Ovary (tissue), 9 donors: ENCODE measurements around the gene MT1H. TPM values are rescaled to one million over a fixed set of nuclear protein-coding genes. Genes with fewer than 3 reads are reported as not detected.
"Not testable (repeated sequence)": the region's sequence is repeated elsewhere in the genome, so short reads cannot be mapped to it uniquely, and the experiment has no call there.

Experiments
- DNase-seq, 5 donors: peaks; one replicate each; pipeline ENCODE4 v3.0.0-alpha.2; 2019 to 2020
- H3K27ac ChIP-seq, 2 donors: fragments of 200-600 bp; one replicate each; pipeline versions ENCODE4 v1.5.1 to v1.8.0; 2019 to 2022
- H3K27me3 ChIP-seq: fragments of 200-600 bp; one replicate; pipeline ENCODE4 v1.8.0; 2022
- H3K36me3 ChIP-seq: fragments of 200-600 bp; sonication (generic); one replicate; pipeline ENCODE4 v1.5.1; 2019
- H3K4me1 ChIP-seq: one replicate; pipeline ENCODE4 v1.8.1; 2013; ENCODE audit warnings: mild to moderate bottlenecking, moderate library complexity; ENCODE audit not compliant: insufficient read depth
- H3K4me3 ChIP-seq: fragments of 200-600 bp; sonication (generic); one replicate; pipeline ENCODE4 v1.5.1; 2017
- H3K9me3 ChIP-seq, 2 donors: fragments of 200-600 bp in 1 of 2; sonication (generic) in 1 of 2; one replicate each; pipeline versions ENCODE4 v1.5.1 to v1.8.1; 2013 to 2019; ENCODE audit warnings: mild to moderate bottlenecking in 1 of 2, moderate library complexity in 1 of 2
- CTCF ChIP-seq, 3 donors: fragments of 450-650 bp in 2 of 3; fragments of 200-600 bp in 1 of 3; IDR thresholded peaks; one replicate each; pipeline versions ENCODE4 v1.5.1 to v1.8.0; 2016 to 2022; ENCODE audit warnings: antibody characterized with exemption in 3 of 3, mild to moderate bottlenecking in 1 of 3
- EP300 ChIP-seq: sonication (generic); formaldehyde crosslinking; IDR thresholded peaks from one replicate; pipeline ENCODE4 v1.6.1; 2017; ENCODE audit warnings: antibody characterized with exemption
- POLR2A ChIP-seq: fragments of 450-650 bp; IDR thresholded peaks from one replicate; pipeline ENCODE4 v1.6.1; 2017; ENCODE audit warnings: antibody characterized with exemption, mild to moderate bottlenecking, moderate library complexity
- WGBS, 3 donors: extraction: QIAGEN DNeasy Blood & Tissue Kit in 1 of 3; methylation state at CpG; one replicate each; pipeline versions ENCODE4 v1.1.5 to v1.1.7; 2013 to 2017; 5-methylcytosine and 5-hydroxymethylcytosine counted together
- intact Hi-C, 4 donors: fragments of 100-400 bp; cut with DNase I; formaldehyde crosslinking; loops; one replicate each; pipeline versions ENCODE4 v1.11.0 to v1.15.1; 2022 to 2023
- polyA plus RNA-seq, 2 donors: library from polyadenylated mRNA; stranded (reverse); fragments of 200-250 nt in 1 of 2; fragments of 350-450 nt in 1 of 2; fragmentation: Illumina TruSeq in 1 of 2; extraction: RNeasy Lipid Tissue Mini Kit (QIAGEN cat#74804) in 1 of 2; gene quantifications; one replicate each; pipeline ENCODE4 v1.2.3, GENCODE V29; 2013 to 2014
- total RNA-seq, 7 donors: library from RNA; depleted of rRNA in 2 of 7; stranded (reverse); fragments of >200 nt in 2 of 7; fragmentation: NEBNext Ultra II Directional in 3 of 7; extraction: Animal tissue kit (Norgen Biotek cat#: 25700) in 3 of 7; gene quantifications; one replicate each; pipeline versions ENCODE4 v1.1.0 to v1.2.4, GENCODE V29; 2016 to 2023
- donor health status: DM: no; HTN: no; CAD: no; lungs with moderate emphysema.
- donor health status: DM: no; HTN: no; CAD: no.
- donor health status: Bipolar disorder and iron deficiency.
- donor health status: DM: yes; HTN: yes; CAD: no.
- donor health status: DM: no; HTN: no; CAD: no.
- donor health status: DM: yes; HTN: yes; CAD: no.

The MT1H gene
- total and polyA plus RNA-seq, 9 donors, result 0.79 TPM; not detected in 8

- Histone ChIP-seq H3K27ac (no peak overlapping the region), H3K36me3 (no peaks in the 10 kb centered on the region), H3K27me3 (no peaks in the 10 kb centered on the region), H3K9me3 (no peaks in the 10 kb centered on the region), H3K4me3 (no peak overlapping the region), H3K4me1 (no peaks in the 10 kb centered on the region)
- 69 to 76% (median 71%) methylated on average over 3 of the region's 3 CpGs for whole genome bisulfite sequencing, 3 donors
- intact Hi-C loops, result no loop called here
- TF ChIP-seq CTCF (IDR thresholded peaks at IDR 0.05) (no peak), EP300 (no peak), POLR2A (no peak)
- DNase-seq, result no peak
These were observed 47.1 kb downstream of the MT1H start for GRCh38 chr16:56716761-56717160.

- H3K9me3 ChIP-seq, H3K27me3 ChIP-seq, intact Hi-C loops, H3K27ac ChIP-seq, H3K4me3 ChIP-seq, H3K4me1 ChIP-seq, H3K36me3 ChIP-seq, DNase-seq: not testable (repeated sequence)
- WGBS, 3 donors, result 89 to 92% (median 90%) methylated on average over 2 of the region's 2 CpGs
These were observed 47.9 kb downstream of the MT1H start for GRCh38 chr16:56717532-56717931.

Other genes with a start within 250 kb of the MT1H start
- gene AMFR, start 244.3 kb upstream of the MT1H start, total RNA-seq, result 100 to 1,000 TPM; 103 to 130 (median 116) TPM
- 10 to 100 TPM; 94.1 to 97.8 TPM for gene AMFR, start 244.3 kb upstream of the MT1H start, polyA plus RNA-seq
- 100 to 1,000 TPM in 5 of 7 donors, 10 to 100 TPM in 2; 46.0 to 163 (median 130) TPM for gene NUDT21, start 218.5 kb upstream of the MT1H start, total RNA-seq
- gene NUDT21, start 218.5 kb upstream of the MT1H start, polyA plus RNA-seq, result 10 to 100 TPM; 40.8 to 64.7 TPM
- 10 to 100 TPM in 6 of 7 donors, 1 to 10 TPM in 1; 8.1 to 45.2 (median 28.9) TPM for gene OGFOD1, start 218.3 kb upstream of the MT1H start, total RNA-seq
- gene OGFOD1, start 218.3 kb upstream of the MT1H start, polyA plus RNA-seq, result 10 to 100 TPM; 12.2 to 36.4 TPM
- gene BBS2, start 149.8 kb upstream of the MT1H start, total RNA-seq, result 10 to 100 TPM; 50.4 to 86.2 (median 67.1) TPM
- gene BBS2, start 149.8 kb upstream of the MT1H start, polyA plus RNA-seq, result 10 to 100 TPM; 47.9 to 81.0 TPM
- not detected for gene MT4, start 104.7 kb upstream of the MT1H start, total RNA-seq
- gene MT4, start 104.7 kb upstream of the MT1H start, polyA plus RNA-seq, result not detected
- gene MT3, start 80.3 kb upstream of the MT1H start, total RNA-seq, result 1 to 10 TPM in 3 of 7 donors, under 1 TPM in 1, not detected in 3; 0.53 to 4.8 (median 1.5) TPM
- 1 to 10 TPM in 1 of 2 donors, under 1 TPM in 1; 0.68 to 1.6 TPM for gene MT3, start 80.3 kb upstream of the MT1H start, polyA plus RNA-seq
- gene MT2A, start 61.2 kb upstream of the MT1H start, total RNA-seq, result 100 to 1,000 TPM in 5 of 7 donors, 10 to 100 TPM in 2; 88.0 to 679 (median 136) TPM
- gene MT2A, start 61.2 kb upstream of the MT1H start, polyA plus RNA-seq, result 100 to 1,000 TPM in 1 of 2 donors, 10 to 100 TPM in 1; 16.1 to 250 TPM
- 100 to 1,000 TPM in 3 of 7 donors, 10 to 100 TPM in 4; 16.1 to 867 (median 65.3) TPM for gene MT1E, start 44.0 kb upstream of the MT1H start, total RNA-seq
- gene MT1E, start 44.0 kb upstream of the MT1H start, polyA plus RNA-seq, result 10 to 100 TPM; 65.1 to 93.4 TPM
- gene MT1M, start 37.2 kb upstream of the MT1H start, total RNA-seq, result 10 to 100 TPM in 2 of 7 donors, 1 to 10 TPM in 4, under 1 TPM in 1; 0.66 to 23.2 (median 7.4) TPM
- 1 to 10 TPM; 1.4 to 7.9 TPM for gene MT1M, start 37.2 kb upstream of the MT1H start, polyA plus RNA-seq
- gene MT1A, start 31.1 kb upstream of the MT1H start, total RNA-seq, result 10 to 100 TPM in 2 of 7 donors, 1 to 10 TPM in 4, not detected in 1; 1.3 to 61.0 (median 7.4) TPM
- 10 to 100 TPM in 1 of 2 donors, 1 to 10 TPM in 1; 1.3 to 13.8 TPM for gene MT1A, start 31.1 kb upstream of the MT1H start, polyA plus RNA-seq
- not detected for gene MT1B, start 17.9 kb upstream of the MT1H start, total RNA-seq
- not detected for gene MT1B, start 17.9 kb upstream of the MT1H start, polyA plus RNA-seq
- gene MT1F, start 11.9 kb upstream of the MT1H start, total RNA-seq, result 10 to 100 TPM in 1 of 7 donors, 1 to 10 TPM in 4, under 1 TPM in 1, not detected in 1; 0.73 to 76.3 (median 2.6) TPM
- 1 to 10 TPM; 3.6 to 4.6 TPM for gene MT1F, start 11.9 kb upstream of the MT1H start, polyA plus RNA-seq
- 1 to 10 TPM in 4 of 7 donors, not detected in 3; 1.0 to 6.9 (median 4.8) TPM for gene MT1G, start 1.7 kb upstream of the MT1H start, total RNA-seq
- gene MT1G, start 1.7 kb upstream of the MT1H start, polyA plus RNA-seq, result 1 to 10 TPM in 1 of 2 donors, under 1 TPM in 1; 1.00 to 3.3 TPM
- gene MT1X, start 12.7 kb downstream of the MT1H start, total RNA-seq, result 1,000 to 10,000 TPM in 1 of 7 donors, 100 to 1,000 TPM in 3, 10 to 100 TPM in 3; 30.0 to 1,106 (median 141) TPM
- gene MT1X, start 12.7 kb downstream of the MT1H start, polyA plus RNA-seq, result 100 to 1,000 TPM in 1 of 2 donors, 10 to 100 TPM in 1; 10.0 to 185 TPM
- gene NUP93, start 60.3 kb downstream of the MT1H start, total RNA-seq, result 10 to 100 TPM; 26.1 to 53.9 (median 42.7) TPM
- gene NUP93, start 60.3 kb downstream of the MT1H start, polyA plus RNA-seq, result 10 to 100 TPM; 24.1 to 43.2 TPM
- gene SLC12A3, start 195.4 kb downstream of the MT1H start, total RNA-seq, result under 1 TPM in 1 of 7 donors, not detected in 6; 0.37 TPM
- gene SLC12A3, start 195.4 kb downstream of the MT1H start, polyA plus RNA-seq, result under 1 TPM in 1 of 2 donors, not detected in 1; 0.04 TPM